Neuronal stem cell (in vitro differentiated cells): Measurements from ENCODE around the gene ARFIP2.

ENCODE experiments used
- DNase-seq: peaks from one replicate; pipeline ENCODE4 v3.0.0-alpha.2; 2013; ENCODE audit warnings: low spot score
- H2AFZ ChIP-seq: one replicate; pipeline ENCODE4 v1.6.1; 2013; ENCODE audit warnings: mild to moderate bottlenecking, low read length, inconsistent platforms
- H2AK5ac ChIP-seq: 2 replicates; pipeline ENCODE4 v1.6.1; 2013; ENCODE audit warnings: low read depth, mild to moderate bottlenecking, inconsistent platforms, low read length, moderate library complexity, mixed read lengths
- H2BK120ac ChIP-seq: 2 replicates; pipeline ENCODE4 v1.6.1; 2013; ENCODE audit warnings: low read depth, mild to moderate bottlenecking, inconsistent platforms, low read length, moderate library complexity, mixed read lengths
- H2BK12ac ChIP-seq: one replicate; pipeline ENCODE4 v1.6.1; 2013; ENCODE audit warnings: low read length, inconsistent platforms
- H2BK15ac ChIP-seq: 2 replicates; pipeline ENCODE4 v1.6.1; 2013; ENCODE audit warnings: mild to moderate bottlenecking, low read length, inconsistent platforms, mixed read lengths
- H2BK5ac ChIP-seq: one replicate; pipeline ENCODE4 v1.6.1; 2013; ENCODE audit warnings: inconsistent platforms, mild to moderate bottlenecking, low read length, moderate library complexity
- H3K14ac ChIP-seq: one replicate; pipeline ENCODE4 v1.6.1; 2013; ENCODE audit warnings: low read length, inconsistent platforms
- H3K18ac ChIP-seq: 2 replicates; pipeline ENCODE4 v1.6.1; 2013; ENCODE audit warnings: low read length, inconsistent platforms
- H3K23ac ChIP-seq: 2 replicates; pipeline ENCODE4 v1.6.1; 2013; ENCODE audit warnings: low read depth, mild to moderate bottlenecking, mixed read lengths, low read length, inconsistent platforms; ENCODE audit not compliant: poor library complexity
- H3K27ac ChIP-seq: replicated peaks from 3 replicates; pipeline ENCODE4 v1.5.1; 2013; ENCODE audit warnings: low read length, inconsistent platforms
- H3K27me3 ChIP-seq, 3 experiments: 2 replicates each; pipeline ENCODE4 v1.6.1; 2013; ENCODE audit warnings: low read length in 3 of 3, mild to moderate bottlenecking in 2 of 3, inconsistent platforms in 1 of 3, low read depth in 1 of 3, mixed read lengths in 1 of 3, moderate library complexity in 1 of 3; ENCODE audit not compliant: control insufficient read depth in 3 of 3, insufficient read depth in 3 of 3
- H3K36me3 ChIP-seq, 2 donors: replicated peaks in 1 of 2; 2 replicates each; pipeline ENCODE4 v1.6.1; 2013; ENCODE audit warnings: low read length in 2 of 2; ENCODE audit not compliant: control insufficient read depth in 2 of 2, insufficient read depth in 2 of 2
- H3K4ac ChIP-seq: 2 replicates; pipeline ENCODE4 v1.6.1; 2013; ENCODE audit warnings: inconsistent platforms, mild to moderate bottlenecking, low read length, moderate library complexity
- H3K4me1 ChIP-seq, 2 donors: 1 replicate in 1 of 2; 2 replicates in 1 of 2; pipeline ENCODE4 v1.6.1; 2013; ENCODE audit warnings: low read length in 2 of 2, low read depth in 1 of 2; ENCODE audit not compliant: control insufficient read depth in 2 of 2, insufficient read depth in 1 of 2
- H3K4me2 ChIP-seq: one replicate; pipeline ENCODE4 v1.6.1; 2013; ENCODE audit warnings: mild to moderate bottlenecking, low read length, inconsistent platforms; ENCODE audit not compliant: insufficient read depth, poor library complexity, severe bottlenecking
- H3K4me3 ChIP-seq, 2 donors: 2 replicates each; pipeline ENCODE4 v1.5.1; 2013; ENCODE audit warnings: low read length in 2 of 2, mild to moderate bottlenecking in 2 of 2, inconsistent platforms in 1 of 2, moderate library complexity in 1 of 2
- H3K79me1 ChIP-seq: one replicate; pipeline ENCODE4 v1.6.1; 2013; ENCODE audit warnings: low read depth, mild to moderate bottlenecking, inconsistent platforms, low read length, moderate library complexity
- H3K9ac ChIP-seq: one replicate; pipeline ENCODE4 v1.6.1; 2013; ENCODE audit warnings: mild to moderate bottlenecking, low read depth, low read length, inconsistent platforms; ENCODE audit not compliant: poor library complexity
- H3K9me3 ChIP-seq, 2 donors: replicated peaks in 1 of 2; 2 replicates each; pipeline versions ENCODE3 to v1.6.1; 2013; ENCODE audit warnings: low read length in 2 of 2, mild to moderate bottlenecking in 2 of 2, inconsistent platforms in 1 of 2, low read depth in 1 of 2, mixed read lengths in 1 of 2, moderate library complexity in 1 of 2; ENCODE audit not compliant: control insufficient read depth in 2 of 2, insufficient read depth in 1 of 2
- H4K8ac ChIP-seq: one replicate; pipeline ENCODE4 v1.6.1; 2013; ENCODE audit warnings: low read depth, mild to moderate bottlenecking, inconsistent platforms, low read length, moderate library complexity
- H4K91ac ChIP-seq: one replicate; pipeline ENCODE4 v1.6.1; 2013; ENCODE audit warnings: low read length, low read depth, mild to moderate bottlenecking, inconsistent platforms; ENCODE audit not compliant: poor library complexity
- WGBS, 2 donors: extraction: QIAGEN DNeasy Blood & Tissue Kit; methylation state at CpG; one replicate each; pipeline ENCODE4 v1.1.7; 2013; ENCODE audit warnings: missing lambda C conversion rate in 2 of 2, mixed read lengths in 1 of 2; ENCODE audit not compliant: insufficient read length in 2 of 2, insufficient replicate concordance in 1 of 2; ENCODE audit errors: extremely low coverage in 2 of 2; 5-methylcytosine and 5-hydroxymethylcytosine counted together

Gene ARFIP2

DNA sequence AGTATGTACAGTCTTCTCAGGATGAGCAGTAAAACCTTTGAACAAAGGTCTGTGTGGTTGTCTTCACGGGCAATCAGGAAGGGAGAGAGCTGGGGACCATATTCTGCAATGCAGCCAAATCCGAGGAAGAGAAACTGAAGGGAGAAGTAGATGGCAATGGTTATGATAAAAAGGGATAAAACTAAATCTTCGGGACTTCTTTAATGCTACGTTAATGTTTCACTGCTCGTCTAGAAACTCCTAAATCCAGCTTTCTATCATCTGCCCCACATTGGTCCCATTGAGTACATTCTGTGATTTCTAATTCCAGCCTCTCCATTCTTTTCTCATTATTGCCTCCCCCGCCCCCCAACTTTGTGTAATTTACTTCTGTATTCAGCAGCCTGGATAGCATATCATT lies 1.9 kb upstream of the ARFIP2 start:
- no peak overlapping the region for H3K23ac ChIP-seq
- H2BK15ac ChIP-seq: no peak overlapping the region
- no peak overlapping the region for H3K9ac ChIP-seq
- H2BK12ac ChIP-seq: no peak overlapping the region
- H2AFZ ChIP-seq: no peak overlapping the region
- no peak overlapping the region for H4K91ac ChIP-seq
- H3K4me1 ChIP-seq: peaks cover 5 to 9% of the 10 kb centered on the region in 2 donors
- peaks cover 29 to 81% of the 10 kb centered on the region in 2 donors for H3K36me3 ChIP-seq
- H3K27ac ChIP-seq: no peak overlapping the region
- no peaks in the 10 kb centered on the region for H3K9me3 ChIP-seq
- H3K4me2 ChIP-seq: no peak overlapping the region
- no peak overlapping the region for H3K18ac ChIP-seq
- H2BK120ac ChIP-seq: no peak overlapping the region
- H3K27me3 ChIP-seq: no peaks in the 10 kb centered on the region
- no peak overlapping the region for H3K4me3 ChIP-seq
- no peak overlapping the region for H3K4ac ChIP-seq
- peaks cover 14% of the 10 kb centered on the region for H3K79me1 ChIP-seq
- no peak overlapping the region for H3K14ac ChIP-seq
- no peak for DNase-seq
- no CpG with 5 or more reads among the region's 6 CpGs for WGBS, 2 donors
- no peak overlapping the region for H2AK5ac ChIP-seq
- H2BK5ac ChIP-seq: no peak overlapping the region
- H4K8ac ChIP-seq: no peak overlapping the region

DNA sequence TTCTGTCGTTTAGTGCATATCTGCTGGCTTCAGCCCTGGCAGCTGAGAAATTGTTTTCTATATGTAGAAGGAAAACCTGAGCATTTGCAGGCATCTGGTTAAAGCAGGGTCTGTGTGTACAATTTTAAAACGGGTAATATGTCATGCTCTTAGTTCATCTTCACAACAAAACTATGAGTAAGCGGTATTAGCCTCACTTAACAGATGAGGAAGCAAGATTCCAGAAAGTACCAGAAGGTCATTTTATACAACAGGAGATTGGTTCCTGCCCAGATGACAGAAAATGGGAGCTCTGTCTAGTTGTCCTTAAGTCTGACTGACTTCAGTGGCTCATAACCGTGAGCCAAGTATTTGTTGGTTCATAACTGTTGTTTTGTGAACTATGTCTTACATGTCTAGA lies 1.3 kb upstream of the ARFIP2 start:
- peaks cover 32 to 81% of the 10 kb centered on the region in 2 donors for H3K36me3 ChIP-seq
- no peak overlapping the region for H3K4ac ChIP-seq
- H3K4me3 ChIP-seq: peak overlapping the region in 1 of 2 donors; percentile 84
- no peak overlapping the region for H2BK5ac ChIP-seq
- WGBS, 2 donors: no CpG with 5 or more reads among the region's 4 CpGs
- no peak overlapping the region for H3K9ac ChIP-seq
- H3K9me3 ChIP-seq: no peaks in the 10 kb centered on the region
- H2BK12ac ChIP-seq: no peak overlapping the region
- no peak overlapping the region for H2BK15ac ChIP-seq
- H3K14ac ChIP-seq: no peak overlapping the region
- H3K18ac ChIP-seq: no peak overlapping the region
- no peak overlapping the region for H2AK5ac ChIP-seq
- no peak overlapping the region for H3K27ac ChIP-seq
- no peak overlapping the region for H3K23ac ChIP-seq
- no peak overlapping the region for H2AFZ ChIP-seq
- no peak overlapping the region for H4K91ac ChIP-seq
- peaks cover 14% of the 10 kb centered on the region for H3K79me1 ChIP-seq
- H4K8ac ChIP-seq: no peak overlapping the region
- H3K4me1 ChIP-seq: peaks cover 5 to 9% of the 10 kb centered on the region in 2 donors
- no peak for DNase-seq
- peak overlapping the region; percentile 85 for H3K4me2 ChIP-seq
- H2BK120ac ChIP-seq: no peak overlapping the region
- no peaks in the 10 kb centered on the region for H3K27me3 ChIP-seq

DNA sequence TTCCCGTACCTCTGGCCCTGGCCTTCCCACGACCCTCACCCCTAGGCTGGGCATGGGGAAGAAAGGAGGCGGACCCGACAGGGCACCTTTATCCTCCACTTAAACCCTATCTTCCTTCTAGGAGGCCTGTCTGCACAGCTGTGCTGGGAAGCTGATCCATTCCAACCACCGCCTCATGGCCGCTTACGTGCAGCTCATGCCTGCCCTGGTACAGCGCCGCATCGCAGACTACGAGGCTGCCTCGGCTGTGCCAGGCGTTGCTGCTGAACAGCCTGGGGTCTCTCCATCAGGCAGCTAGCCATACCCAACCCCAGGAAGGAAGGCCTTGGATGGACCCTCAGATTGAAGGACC lies 769 bp upstream of the ARFIP2 start:
- no peak for DNase-seq
- Histone ChIP-seq H2BK120ac (no peak overlapping the region), H3K9ac (peak overlapping the region; percentile 96)

DNA sequence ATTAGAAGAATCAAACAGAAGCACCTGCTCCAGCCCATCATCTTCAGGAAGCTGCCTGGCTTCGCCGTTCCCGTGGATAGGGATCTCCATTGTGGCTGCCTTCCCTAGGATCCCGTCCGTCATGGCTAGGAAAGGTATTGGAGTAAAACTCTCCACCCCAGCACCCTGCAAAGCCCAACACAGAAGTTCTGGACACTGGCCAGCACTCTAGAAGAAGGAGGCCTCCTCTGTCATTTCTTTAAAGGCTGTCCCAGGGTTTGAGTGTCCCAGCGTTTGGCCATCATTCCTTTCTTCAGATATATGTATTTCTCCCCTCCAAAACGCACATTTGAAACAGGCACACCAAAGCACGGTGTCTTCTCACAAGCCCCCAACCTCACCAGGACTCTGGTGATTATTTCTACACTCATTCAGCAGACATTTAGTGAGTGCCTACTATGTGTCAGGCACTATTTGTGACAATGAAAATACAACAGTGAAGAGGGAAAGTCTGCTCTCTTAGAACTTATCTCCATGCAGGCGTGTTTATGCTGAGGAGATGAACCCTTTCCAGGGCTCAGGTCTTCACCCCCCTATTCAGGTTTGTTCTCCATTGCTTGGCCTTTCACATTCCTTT lies 724 bp downstream of the ARFIP2 start:
- H3K4me2 ChIP-seq: peak overlapping the region; percentile 96
- H4K8ac ChIP-seq: no peak overlapping the region
- H3K4ac ChIP-seq: no peak overlapping the region
- H2BK12ac ChIP-seq: no peak overlapping the region
- no peak overlapping the region for H3K18ac ChIP-seq
- H3K27me3 ChIP-seq: no peaks in the 10 kb centered on the region
- no peak overlapping the region for H3K23ac ChIP-seq
- H3K79me1 ChIP-seq: peaks cover 14% of the 10 kb centered on the region
- peak overlapping the region; percentile 82 for H2BK5ac ChIP-seq
- no peaks in the 10 kb centered on the region for H3K9me3 ChIP-seq
- no peak overlapping the region for H2AK5ac ChIP-seq
- H2BK120ac ChIP-seq: no peak overlapping the region
- H3K4me1 ChIP-seq: peaks cover 5 to 9% of the 10 kb centered on the region in 2 donors
- no peak overlapping the region for H2BK15ac ChIP-seq
- H3K9ac ChIP-seq: peak overlapping the region; percentile 82
- no peak overlapping the region for H2AFZ ChIP-seq
- H3K36me3 ChIP-seq: peaks cover 27 to 75% of the 10 kb centered on the region in 2 donors
- no peak overlapping the region for H4K91ac ChIP-seq
- WGBS, 2 donors: no CpG with 5 or more reads among the region's 9 CpGs
- no peak overlapping the region for H3K27ac ChIP-seq
- peak overlapping the region; percentile 84 to 88 for H3K4me3 ChIP-seq
- no peak overlapping the region for H3K14ac ChIP-seq
- no peak for DNase-seq

More for the DNA sequence above, 769 bp upstream of the ARFIP2 start:
- H3K14ac ChIP-seq: no peak overlapping the region
- no CpG with 5 or more reads among the region's 13 CpGs for WGBS, 2 donors
- no peak overlapping the region for H2BK12ac ChIP-seq
- H3K27ac ChIP-seq: peak overlapping the region; percentile 57
- peaks cover 5 to 9% of the 10 kb centered on the region in 2 donors for H3K4me1 ChIP-seq
- peaks cover 14% of the 10 kb centered on the region for H3K79me1 ChIP-seq
- H4K8ac ChIP-seq: no peak overlapping the region
- peak overlapping the region; percentile 82 for H2BK5ac ChIP-seq
- H3K4me2 ChIP-seq: peak overlapping the region; percentile 85
- H3K23ac ChIP-seq: peak overlapping the region; percentile 86
- peak overlapping the region; percentile 5 for H2BK15ac ChIP-seq
- H3K4me3 ChIP-seq: peak overlapping the region; percentile 84 to 88
- peak overlapping the region; percentile 78 for H3K18ac ChIP-seq
- H2AK5ac ChIP-seq: peak overlapping the region; percentile 36
- no peak overlapping the region for H3K4ac ChIP-seq
- peaks cover 31 to 81% of the 10 kb centered on the region in 2 donors for H3K36me3 ChIP-seq
- H3K9me3 ChIP-seq: no peaks in the 10 kb centered on the region
- no peak overlapping the region for H4K91ac ChIP-seq
- H2AFZ ChIP-seq: peak overlapping the region; percentile 70
- no peaks in the 10 kb centered on the region for H3K27me3 ChIP-seq
